GM06990 (cell line): Measurements from ENCODE around the gene SEC14L1.
A peak's percentile ranks its signal among the peaks of the same experiment; 100 is the strongest.

Experiments used
- DNase-seq: peaks from one replicate; pipeline ENCODE4 v3.0.0-alpha.2; 2011; ENCODE audit not compliant: insufficient read length; ENCODE audit errors: extremely low read depth
- H3K27me3 ChIP-seq: replicated peaks from 2 replicates; pipeline ENCODE4 v1.6.0; 2011; ENCODE audit warnings: low read length; ENCODE audit not compliant: control insufficient read depth, insufficient read depth
- H3K36me3 ChIP-seq: 2 replicates; pipeline ENCODE4 v1.5.1; 2011; ENCODE audit warnings: low read length; ENCODE audit not compliant: control insufficient read depth, insufficient read depth
- H3K4me3 ChIP-seq: replicated peaks from 2 replicates; pipeline ENCODE4 v1.5.1; 2011; ENCODE audit warnings: low read depth, mild to moderate bottlenecking, control low read depth, low read length
- CTCF ChIP-seq: IDR thresholded peaks from 2 replicates; pipeline ENCODE4 v1.5.1; 2011; ENCODE audit warnings: low read length, control low read depth, mild to moderate bottlenecking, inconsistent platforms; ENCODE audit not compliant: insufficient read depth, poor library complexity, severe bottlenecking

SEC14L1 gene

GRCh38 chr17:77141846-77142449 lies 1.2 kb downstream of the SEC14L1 start:
- peak overlapping the region; percentile 86 for H3K4me3 ChIP-seq
- H3K27me3 ChIP-seq, result no peaks in the 10 kb centered on the region
- TF ChIP-seq CTCF, result no peak
- DNase-seq, result no peak
- H3K36me3 ChIP-seq, result no peaks in the 10 kb centered on the region; the same call in 1 of the 2 replicates

- Histone ChIP-seq H3K4me3 (peak overlapping the region; percentile 86), H3K27me3 (no peaks in the 10 kb centered on the region), H3K36me3 (no peaks in the 10 kb centered on the region; the same call in 1 of the 2 replicates)
- no peak for TF ChIP-seq CTCF
- no peak for DNase-seq
These were observed 1.9 kb downstream of the SEC14L1 start for GRCh38 chr17:77142689-77143088.

GRCh38 chr17:77143306-77143705 lies 2.5 kb downstream of the SEC14L1 start:
- H3K36me3 ChIP-seq, result peaks cover 2% of the 10 kb centered on the region
- H3K27me3 ChIP-seq, result no peaks in the 10 kb centered on the region
- H3K4me3 ChIP-seq, result peak overlapping the region; percentile 43
- no peak for TF ChIP-seq CTCF
- no peak for DNase-seq

- H3K27me3 ChIP-seq, result no peaks in the 10 kb centered on the region
- H3K4me3 ChIP-seq, result peak overlapping the region; percentile 43
- TF ChIP-seq CTCF, result no peak
- peaks cover 6% of the 10 kb centered on the region for H3K36me3 ChIP-seq
- DNase-seq, result peak; percentile 38
These were observed 3.5 kb downstream of the SEC14L1 start for GRCh38 chr17:77144227-77144626.

GRCh38 chr17:77145224-77145611 lies 4.4 kb downstream of the SEC14L1 start:
- TF ChIP-seq CTCF, result no peak
- H3K27me3 ChIP-seq, result no peaks in the 10 kb centered on the region
- DNase-seq, result no peak
- H3K4me3 ChIP-seq, result peak overlapping the region; percentile 56
- peaks cover 9% of the 10 kb centered on the region for H3K36me3 ChIP-seq
